SU-DHL-6 (cell line): ENCODE measurements around the gene RASA2.

Experiments used
- H2AFZ ChIP-seq: fragments of 200-600 bp; sonication (generic); 2 replicates; pipeline ENCODE4 v1.6.1; 2014; ENCODE audit warnings: low read depth, mild to moderate bottlenecking, moderate library complexity, mixed read lengths, antibody characterized with exemption, low read length; ENCODE audit not compliant: severe bottlenecking
- H3F3A ChIP-seq: fragments of 200-600 bp; shearing (Covaris generic); 2 replicates; pipeline ENCODE4 v1.6.0; 2016; ENCODE audit warnings: antibody characterized with exemption, mild to moderate bottlenecking; ENCODE audit not compliant: insufficient read depth
- H3K27ac ChIP-seq: fragments of 200-600 bp; sonication (generic); 2 replicates; pipeline ENCODE4 v1.5.1; 2016; ENCODE audit warnings: low read depth, mild to moderate bottlenecking, low read length, moderate library complexity, mixed read lengths
- H3K27me3 ChIP-seq: fragments of 200-600 bp; sonication (generic), shearing (Covaris generic); 2 replicates; pipeline ENCODE4 v1.6.0; 2014; ENCODE audit warnings: mild to moderate bottlenecking, low read length
- H3K36me3 ChIP-seq: fragments of 200-600 bp; sonication (generic); 2 replicates; pipeline ENCODE4 v1.6.1; 2014; ENCODE audit warnings: mild to moderate bottlenecking, low read length, mixed read lengths
- H3K4me2 ChIP-seq: fragments of 300-600, 200-600 bp; shearing (Covaris generic), sonication (generic); 2 replicates; pipeline ENCODE4 v1.6.0; 2014; ENCODE audit warnings: low read length, low read depth, mild to moderate bottlenecking; ENCODE audit not compliant: poor library complexity, severe bottlenecking
- H3K4me3 ChIP-seq: fragments of 200-600 bp; sonication (generic); 2 replicates; pipeline ENCODE4 v1.5.1; 2014; ENCODE audit warnings: antibody characterized with exemption, low read length, mild to moderate bottlenecking, mixed read lengths; ENCODE audit not compliant: insufficient read depth, poor library complexity, severe bottlenecking
- H3K79me2 ChIP-seq: fragments of 200-600 bp; sonication (generic); 2 replicates; pipeline ENCODE4 v1.6.1; 2014; ENCODE audit warnings: mild to moderate bottlenecking, low read length, moderate library complexity; ENCODE audit not compliant: insufficient read depth
- H3K9ac ChIP-seq: fragments of 200-600 bp; sonication (generic); 2 replicates; pipeline ENCODE4 v1.7.0; 2014; ENCODE audit warnings: mild to moderate bottlenecking, low read length
- H3K9me2 ChIP-seq: fragments of 200-600 bp; sonication (generic); replicated peaks from 2 replicates; pipeline ENCODE4 v1.6.1; 2014; ENCODE audit warnings: low read length; ENCODE audit not compliant: insufficient read depth
- H3K9me3 ChIP-seq: fragments of 200-600 bp; sonication (generic); 2 replicates; pipeline ENCODE4 v1.6.1; 2014; ENCODE audit warnings: low read length, mixed read lengths; ENCODE audit not compliant: insufficient read depth
- H4K20me1 ChIP-seq: fragments of 200-600 bp; sonication (generic); 2 replicates; pipeline ENCODE4 v1.6.1; 2014; ENCODE audit warnings: low read depth, mild to moderate bottlenecking, antibody characterized with exemption, low read length, moderate library complexity, mixed read lengths
- CTCF ChIP-seq: fragments of 200-600 bp; sonication (generic); IDR thresholded peaks from one replicate; pipeline ENCODE4 v1.5.1; 2017; ENCODE audit warnings: antibody characterized with exemption, mild to moderate bottlenecking, low read length, moderate library complexity; ENCODE audit not compliant: insufficient read depth, poor library complexity, severe bottlenecking
- EZH2phosphoT487 ChIP-seq: fragments of 200-600 bp; sonication (generic), shearing (Covaris generic); conservative IDR thresholded peaks from 2 replicates; pipeline ENCODE4 v1.6.1; 2018; ENCODE audit warnings: mild to moderate bottlenecking, antibody characterized with exemption, low read length, moderate library complexity, mixed read lengths

Gene RASA2

GRCh38 chr3:141650783-141651182 is 164.0 kb downstream of the RASA2 start:
- Histone ChIP-seq H3K79me2 (no peaks in the 10 kb centered on the region), H4K20me1 (no peaks in the 10 kb centered on the region), H3K9me2 (no peaks in the 10 kb centered on the region), H3F3A (no peaks in the 10 kb centered on the region), H3K4me3 (no peak overlapping the region), H3K9me3 (peaks cover 4% of the 10 kb centered on the region; the same call in 1 of the 2 replicates), H3K27ac (no peak overlapping the region), H3K27me3 (no peaks in the 10 kb centered on the region), H3K36me3 (no peaks in the 10 kb centered on the region), H3K9ac (no peak overlapping the region), H2AFZ (no peak overlapping the region), H3K4me2 (no peak overlapping the region)
- TF ChIP-seq EZH2phosphoT487 (no peak), CTCF (no peak)

DNA sequence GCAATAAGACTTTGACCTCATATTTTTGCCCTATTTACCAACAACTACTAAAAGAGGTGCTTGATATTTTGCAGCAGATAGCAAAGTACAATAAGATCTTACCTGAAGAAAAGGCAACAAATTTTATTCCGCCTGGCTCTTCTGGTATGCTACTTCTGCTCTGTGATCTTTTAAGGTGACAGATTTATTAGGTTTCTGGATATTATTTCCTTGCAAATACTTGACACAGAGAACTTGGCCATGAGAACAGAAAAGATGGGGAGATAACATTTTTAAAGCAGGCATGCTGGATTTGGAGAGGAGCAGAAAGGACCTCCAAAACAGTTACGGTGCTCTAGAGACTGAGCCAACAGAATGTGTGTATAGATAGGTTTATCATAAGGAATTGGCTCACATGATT is 164.6 kb downstream of the RASA2 start:
- no peaks in the 10 kb centered on the region for H3K27me3 ChIP-seq
- peaks cover 4% of the 10 kb centered on the region; the same call in 1 of the 2 replicates for H3K9me3 ChIP-seq
- H3K9me2 ChIP-seq, result no peaks in the 10 kb centered on the region
- no peaks in the 10 kb centered on the region for H3K79me2 ChIP-seq
- no peaks in the 10 kb centered on the region for H3F3A ChIP-seq
- H4K20me1 ChIP-seq, result no peaks in the 10 kb centered on the region
- H3K4me3 ChIP-seq, result no peak overlapping the region
- no peak overlapping the region for H3K4me2 ChIP-seq
- no peak for TF ChIP-seq CTCF
- TF ChIP-seq EZH2phosphoT487, result no peak
- H3K36me3 ChIP-seq, result no peaks in the 10 kb centered on the region
- H2AFZ ChIP-seq, result no peak overlapping the region
- H3K27ac ChIP-seq, result no peak overlapping the region
- H3K9ac ChIP-seq, result no peak overlapping the region

DNA sequence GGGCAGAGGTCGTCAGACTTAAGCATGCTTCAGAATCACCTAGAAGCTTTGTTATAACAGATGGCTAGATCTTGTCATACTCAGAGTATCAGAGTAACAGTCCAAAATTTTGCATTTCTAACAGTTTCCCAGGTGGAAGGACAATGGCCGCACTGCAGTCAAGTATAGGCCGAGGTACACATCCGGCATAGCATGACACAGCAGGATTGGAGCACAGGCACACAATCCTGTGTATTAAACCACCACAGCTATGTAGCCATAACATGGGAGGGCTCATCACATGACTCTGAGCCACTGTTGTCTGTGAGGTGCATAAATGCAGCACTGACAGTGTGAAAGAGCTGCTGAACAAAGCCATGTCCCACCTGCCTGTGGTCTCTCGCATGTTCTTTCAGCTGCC is 165.5 kb downstream of the RASA2 start:
- Histone ChIP-seq H3K27me3 (no peaks in the 10 kb centered on the region), H3K9me2 (no peaks in the 10 kb centered on the region), H3K27ac (no peak overlapping the region), H3K4me3 (no peak overlapping the region), H3K9ac (no peak overlapping the region), H2AFZ (no peak overlapping the region), H3F3A (no peaks in the 10 kb centered on the region), H4K20me1 (no peaks in the 10 kb centered on the region), H3K79me2 (no peaks in the 10 kb centered on the region), H3K4me2 (no peak overlapping the region), H3K9me3 (peaks cover 12% of the 10 kb centered on the region; the same call in 1 of the 2 replicates), H3K36me3 (no peaks in the 10 kb centered on the region)
- no peak for TF ChIP-seq EZH2phosphoT487
- TF ChIP-seq CTCF, result no peak
